WTC11 (cell line): ENCODE data around the gene YOD1. TPM values are rescaled to one million over a fixed set of nuclear protein-coding genes. Genes with fewer than 3 reads are reported as not detected.

Experiments
- ATAC-seq: fragments of 200-7000 bp; cut with Tn5 transposase; 2 replicates; pipeline ENCODE4 v1.10.0; 2021; ENCODE audit warnings: mild to moderate bottlenecking, moderate library complexity
- CTCF ChIA-PET: fragments of 300-600 bp; sonication (Branson Sonifier 250); formaldehyde crosslinking; loops from one replicate; lab custom pipeline; 2021; ENCODE audit warnings: antibody characterized with exemption; lab: Charles Lee
- POLR2A ChIA-PET: fragments of 350-600 bp; sonication (Branson Sonifier 250); formaldehyde crosslinking; loops from one replicate; lab custom pipeline; 2021; ENCODE audit warnings: antibody characterized with exemption; lab: Charles Lee
- DNase-seq: peaks from one replicate; pipeline ENCODE4 v3.0.0; 2021; ENCODE audit warnings: low spot score
- H3K27ac Mint-ChIP-seq: 2 replicates; pipeline ENCODE4 v1.8.0; 2021; ENCODE audit warnings: mixed read lengths
- H3K27me3 Mint-ChIP-seq: 2 replicates; pipeline ENCODE4 v1.8.0; 2021; ENCODE audit warnings: low read depth, mild to moderate bottlenecking, moderate library complexity, mixed read lengths
- H3K36me3 Mint-ChIP-seq: 2 replicates; pipeline ENCODE4 v1.8.0; 2021; ENCODE audit warnings: mixed read lengths
- H3K4me1 Mint-ChIP-seq: 2 replicates; pipeline ENCODE4 v1.8.0; 2022; ENCODE audit warnings: mixed read lengths
- H3K4me3 Mint-ChIP-seq: 2 replicates; pipeline ENCODE4 v1.8.0; 2021; ENCODE audit warnings: mild to moderate bottlenecking, moderate library complexity, mixed read lengths
- H3K9me3 Mint-ChIP-seq: 2 replicates; pipeline ENCODE4 v1.8.0; 2021; ENCODE audit warnings: mixed read lengths
- ATF6 ChIP-seq: sonication (generic); formaldehyde crosslinking; IDR thresholded peaks from 2 replicates; pipeline ENCODE4 v1.8.1; 2023; ENCODE audit warnings: mild to moderate bottlenecking, missing genetic modification reagents
- ETV6 ChIP-seq: sonication (generic); formaldehyde crosslinking; IDR thresholded peaks from 2 replicates; pipeline ENCODE4 v1.8.1; 2022; ENCODE audit warnings: mild to moderate bottlenecking, missing genetic modification reagents
- HMGA2 ChIP-seq: fragments of 250-450 bp; sonication (Bioruptor Pico); IDR thresholded peaks from 2 replicates; pipeline ENCODE4 v1.4.0; 2021; ENCODE audit warnings: mild to moderate bottlenecking, moderate library complexity
- IRF1 ChIP-seq: sonication (generic); formaldehyde crosslinking; IDR thresholded peaks from 2 replicates; pipeline ENCODE4 v1.8.0; 2023; ENCODE audit warnings: missing genetic modification reagents
- IRF2 ChIP-seq: sonication (generic); formaldehyde crosslinking; IDR thresholded peaks from 2 replicates; pipeline ENCODE4 v1.8.0; 2022; ENCODE audit warnings: low read depth, missing genetic modification reagents, borderline replicate concordance
- MYBL2 ChIP-seq: sonication (generic); formaldehyde crosslinking; IDR thresholded peaks from 2 replicates; pipeline ENCODE4 v1.8.1; 2023; ENCODE audit warnings: mild to moderate bottlenecking, moderate library complexity, missing genetic modification reagents
- NR1H2 ChIP-seq: sonication (generic); formaldehyde crosslinking; IDR thresholded peaks from 2 replicates; pipeline ENCODE4 v1.9.0; 2021; ENCODE audit warnings: mild to moderate bottlenecking, moderate library complexity, missing genetic modification reagents
- TCF7 ChIP-seq: sonication (generic); formaldehyde crosslinking; IDR thresholded peaks from 2 replicates; pipeline ENCODE4 v1.8.0; 2022; ENCODE audit warnings: mild to moderate bottlenecking, low read depth, missing genetic modification reagents, moderate library complexity
- TP53 ChIP-seq: sonication (generic); formaldehyde crosslinking; IDR thresholded peaks from 2 replicates; pipeline ENCODE4 v1.8.1; 2023; ENCODE audit warnings: mild to moderate bottlenecking, missing genetic modification reagents
- ZBTB21 ChIP-seq: sonication (generic); formaldehyde crosslinking; IDR thresholded peaks from 2 replicates; pipeline ENCODE4 v1.8.1; 2023; ENCODE audit warnings: mild to moderate bottlenecking, missing genetic modification reagents, borderline replicate concordance
- ZBTB43 ChIP-seq: sonication (generic); formaldehyde crosslinking; IDR thresholded peaks from 2 replicates; pipeline ENCODE4 v1.8.1; 2023; ENCODE audit warnings: mild to moderate bottlenecking, missing genetic modification reagents
- ZSCAN18 ChIP-seq: fragments of 250-450 bp; sonication (Bioruptor Pico); IDR thresholded peaks from 2 replicates; pipeline ENCODE4 v2.1.2; 2022; ENCODE audit warnings: mild to moderate bottlenecking, moderate library complexity
- total RNA-seq: library from RNA; stranded (reverse); gene quantifications from 3 replicates; pipeline ENCODE4 v1.2.3, GENCODE V29; 2021
- TF ChIP-seq, protein P1 (sequence below): sonication (generic); formaldehyde crosslinking; IDR thresholded peaks from 2 replicates; pipeline ENCODE4 v1.8.1; 2023; ENCODE audit warnings: mild to moderate bottlenecking, missing genetic modification reagents, moderate library complexity
- TF ChIP-seq, protein P2 (sequence below): sonication (generic); formaldehyde crosslinking; IDR thresholded peaks from 2 replicates; pipeline ENCODE4 v1.8.1; 2023; ENCODE audit warnings: mild to moderate bottlenecking, moderate library complexity, missing genetic modification reagents
- TF ChIP-seq, protein P3 (sequence below): fragments of 250-450 bp; sonication (Bioruptor Pico); IDR thresholded peaks from 2 replicates; pipeline ENCODE4 v1.9.0; 2021; ENCODE audit warnings: mild to moderate bottlenecking

Gene YOD1
- total RNA-seq, 1 experiment from 2014 or later, result 12.0 TPM

DNA sequence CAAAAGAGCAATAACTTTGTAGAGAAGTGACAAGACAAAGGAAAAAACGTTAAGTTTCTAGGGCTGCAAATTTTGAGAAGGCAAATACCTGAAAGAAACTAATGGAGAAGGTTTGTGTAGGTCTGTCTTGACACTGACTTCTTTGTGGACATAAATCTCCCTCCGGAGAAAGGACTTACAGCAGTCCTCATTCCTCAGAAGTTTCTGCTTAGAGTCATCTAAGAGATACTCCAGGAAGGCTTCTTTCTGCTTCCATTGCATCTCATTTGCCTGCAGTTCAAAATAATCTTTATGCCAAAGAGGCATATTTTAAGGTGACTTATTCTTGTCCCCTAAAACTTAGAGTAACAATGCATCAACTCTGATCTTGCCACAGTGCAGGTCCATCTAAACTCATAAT lies 33.2 kb upstream of the YOD1 start:
- Mint-ChIP-seq H3K27ac (no peak overlapping the region), H3K36me3 (no peaks in the 10 kb centered on the region), H3K27me3 (no peaks in the 10 kb centered on the region), H3K4me3 (no peak overlapping the region), H3K4me1 (peaks cover 18% of the 10 kb centered on the region), H3K9me3 (no peaks in the 10 kb centered on the region)
- no peak for DNase-seq
- ATAC-seq, result no peak
- TF ChIP-seq ETV6 (no peak), MYBL2 (no peak), IRF2 (CRISPR knock-in tag) (no peak), NR1H2 (CRISPR knock-in tag) (no peak), ZBTB43 (no peak), TCF7 (CRISPR knock-in tag) (no peak), HMGA2 (CRISPR knock-in tag) (no peak), ATF6 (CRISPR knock-in tag) (no peak), TP53 (CRISPR knock-in tag) (no peak), ZSCAN18 (CRISPR knock-in tag) (no peak), ZBTB21 (no peak), IRF1 (no peak)
- TF ChIP-seq, protein P1, sequence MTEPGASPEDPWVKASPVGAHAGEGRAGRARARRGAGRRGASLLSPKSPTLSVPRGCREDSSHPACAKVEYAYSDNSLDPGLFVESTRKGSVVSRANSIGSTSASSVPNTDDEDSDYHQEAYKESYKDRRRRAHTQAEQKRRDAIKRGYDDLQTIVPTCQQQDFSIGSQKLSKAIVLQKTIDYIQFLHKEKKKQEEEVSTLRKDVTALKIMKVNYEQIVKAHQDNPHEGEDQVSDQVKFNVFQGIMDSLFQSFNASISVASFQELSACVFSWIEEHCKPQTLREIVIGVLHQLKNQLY (CRISPR knock-in tag), result no peak
- TF ChIP-seq, protein P2, sequence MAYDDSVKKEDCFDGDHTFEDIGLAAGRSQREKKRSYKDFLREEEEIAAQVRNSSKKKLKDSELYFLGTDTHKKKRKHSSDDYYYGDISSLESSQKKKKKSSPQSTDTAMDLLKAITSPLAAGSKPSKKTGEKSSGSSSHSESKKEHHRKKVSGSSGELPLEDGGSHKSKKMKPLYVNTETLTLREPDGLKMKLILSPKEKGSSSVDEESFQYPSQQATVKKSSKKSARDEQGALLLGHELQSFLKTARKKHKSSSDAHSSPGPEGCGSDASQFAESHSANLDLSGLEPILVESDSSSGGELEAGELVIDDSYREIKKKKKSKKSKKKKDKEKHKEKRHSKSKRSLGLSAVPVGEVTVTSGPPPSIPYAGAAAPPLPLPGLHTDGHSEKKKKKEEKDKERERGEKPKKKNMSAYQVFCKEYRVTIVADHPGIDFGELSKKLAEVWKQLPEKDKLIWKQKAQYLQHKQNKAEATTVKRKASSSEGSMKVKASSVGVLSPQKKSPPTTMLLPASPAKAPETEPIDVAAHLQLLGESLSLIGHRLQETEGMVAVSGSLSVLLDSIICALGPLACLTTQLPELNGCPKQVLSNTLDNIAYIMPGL (CRISPR knock-in tag), result no peak
- TF ChIP-seq, protein P3, sequence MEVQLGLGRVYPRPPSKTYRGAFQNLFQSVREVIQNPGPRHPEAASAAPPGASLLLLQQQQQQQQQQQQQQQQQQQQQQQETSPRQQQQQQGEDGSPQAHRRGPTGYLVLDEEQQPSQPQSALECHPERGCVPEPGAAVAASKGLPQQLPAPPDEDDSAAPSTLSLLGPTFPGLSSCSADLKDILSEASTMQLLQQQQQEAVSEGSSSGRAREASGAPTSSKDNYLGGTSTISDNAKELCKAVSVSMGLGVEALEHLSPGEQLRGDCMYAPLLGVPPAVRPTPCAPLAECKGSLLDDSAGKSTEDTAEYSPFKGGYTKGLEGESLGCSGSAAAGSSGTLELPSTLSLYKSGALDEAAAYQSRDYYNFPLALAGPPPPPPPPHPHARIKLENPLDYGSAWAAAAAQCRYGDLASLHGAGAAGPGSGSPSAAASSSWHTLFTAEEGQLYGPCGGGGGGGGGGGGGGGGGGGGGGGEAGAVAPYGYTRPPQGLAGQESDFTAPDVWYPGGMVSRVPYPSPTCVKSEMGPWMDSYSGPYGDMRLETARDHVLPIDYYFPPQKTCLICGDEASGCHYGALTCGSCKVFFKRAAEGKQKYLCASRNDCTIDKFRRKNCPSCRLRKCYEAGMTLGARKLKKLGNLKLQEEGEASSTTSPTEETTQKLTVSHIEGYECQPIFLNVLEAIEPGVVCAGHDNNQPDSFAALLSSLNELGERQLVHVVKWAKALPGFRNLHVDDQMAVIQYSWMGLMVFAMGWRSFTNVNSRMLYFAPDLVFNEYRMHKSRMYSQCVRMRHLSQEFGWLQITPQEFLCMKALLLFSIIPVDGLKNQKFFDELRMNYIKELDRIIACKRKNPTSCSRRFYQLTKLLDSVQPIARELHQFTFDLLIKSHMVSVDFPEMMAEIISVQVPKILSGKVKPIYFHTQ (CRISPR knock-in tag), result no peak
- CTCF ChIA-PET, result interaction anchor here (0.6 to 2.5 kb wide), 30 partner anchors 10 to 614 kb away, joined by 3 to 37 read pairs (median 4); partner anchors contain the start of genes CD55, CR1, CR2 and PFKFB2
- POLR2A ChIA-PET, result interaction anchor here (1.0 to 1.2 kb wide), 3 partner anchors 31 to 310 kb away, joined by 3 read pairs; partner anchors contain the start of gene PFKFB2
